GM12878 (cell line): ENCODE results near the gene TMC7. TPM values are rescaled to one million over a fixed set of nuclear protein-coding genes. Genes with fewer than 3 reads are reported as not detected.

Source experiments
- ATAC-seq: fragments of 200-7000 bp; cut with Tn5 transposase; 3 replicates; pipeline ENCODE4 v1.9.1; 2020; ENCODE audit warnings: mild to moderate bottlenecking, moderate library complexity
- BruUV-seq: library from RNA; stranded (reverse); fragments of 400-500 nt; replicated peaks from 2 replicates; lab custom pipeline; 2021; lab: Mats Ljungman, UMichigan
- CTCF ChIA-PET: fragments of 300-600 bp; sonication (Branson Sonifier 250); formaldehyde crosslinking; extraction: SDS; loops from one replicate; lab custom pipeline; 2021; ENCODE audit warnings: inconsistent platforms; lab: Yijun Ruan, JAX
- POLR2A ChIA-PET: fragments of 350-600 bp; formaldehyde crosslinking; extraction: SDS; loops from one replicate; lab custom pipeline; 2021; ENCODE audit warnings: inconsistent platforms; lab: Charles Lee
- RAD21 ChIA-PET: fragments of 300-600 bp; sonication (Branson Sonifier 250); formaldehyde crosslinking; loops from one replicate; lab custom pipeline; 2023; ENCODE audit warnings: antibody characterized with exemption; ENCODE audit not compliant: unreplicated experiment; lab: Charles Lee
- SMC1A ChIA-PET: fragments of 300-600 bp; sonication (Branson Sonifier 250); formaldehyde crosslinking; loops from one replicate; lab custom pipeline; 2023; ENCODE audit not compliant: unreplicated experiment, uncharacterized antibody; lab: Charles Lee
- DNase-seq: peaks from one replicate; pipeline ENCODE4 v3.0.0-alpha.2; 2011; ENCODE audit warnings: low read depth, low spot score
- FAIRE-seq: peaks from 3 replicates; lab custom pipeline; 2011; peaks lifted over from hg19 to GRCh38; lab: Jason Lieb, UNC
- H2AFZ ChIP-seq: 2 replicates; pipeline ENCODE4 v1.6.0; 2011; ENCODE audit warnings: low read depth, low read length, control low read depth; ENCODE audit not compliant: control insufficient read depth
- H3K27ac ChIP-seq: 2 replicates; pipeline ENCODE4 v1.5.1; 2011; ENCODE audit warnings: control low read depth; ENCODE audit not compliant: control insufficient read depth, insufficient read depth
- H3K27me3 ChIP-seq, 2 experiments: replicated peaks in 1 of 2; 2 replicates each; pipeline versions ENCODE4 v1.6.0 to v1.6.1; 2011; ENCODE audit warnings: low read length in 1 of 2; ENCODE audit not compliant: control insufficient read depth in 2 of 2, insufficient read depth in 2 of 2
- H3K36me3 ChIP-seq, 2 experiments: 2 replicates each; pipeline ENCODE4 v1.5.1; 2011; ENCODE audit warnings: low read length in 1 of 2; ENCODE audit not compliant: control insufficient read depth in 2 of 2, insufficient read depth in 2 of 2
- H3K4me1 ChIP-seq: 2 replicates; pipeline ENCODE4 v1.6.1; 2011; ENCODE audit warnings: mild to moderate bottlenecking, low read length, moderate library complexity, mixed read lengths; ENCODE audit not compliant: control insufficient read depth, insufficient read depth
- H3K4me2 ChIP-seq: 2 replicates; pipeline ENCODE4 v1.6.0; 2011; ENCODE audit warnings: control low read depth; ENCODE audit not compliant: control insufficient read depth, insufficient read depth
- H3K4me3 ChIP-seq: fragments of 200-600 bp; sonication (generic); 2 replicates; pipeline ENCODE4 v1.5.1; 2016
- H3K79me2 ChIP-seq: 2 replicates; pipeline ENCODE4 v1.6.0; 2011; ENCODE audit warnings: low read length; ENCODE audit not compliant: control insufficient read depth, insufficient read depth
- H3K9ac ChIP-seq: 2 replicates; pipeline ENCODE4 v1.8.0; 2011; ENCODE audit warnings: low read length, control low read depth, mixed read lengths; ENCODE audit not compliant: control insufficient read depth, insufficient read depth
- H3K9me3 ChIP-seq: replicated peaks from 3 replicates; pipeline ENCODE4 v1.5.1; 2011; ENCODE audit warnings: mild to moderate bottlenecking, low read length; ENCODE audit not compliant: control insufficient read depth, insufficient read depth
- H4K20me1 ChIP-seq: 2 replicates; pipeline ENCODE4 v1.6.0; 2011; ENCODE audit not compliant: control insufficient read depth, insufficient read depth
- RUNX3 ChIP-seq: IDR thresholded peaks from 2 replicates; pipeline ENCODE4 v1.6.1; 2012; ENCODE audit warnings: low read length, inconsistent platforms
- TAF1 ChIP-seq: IDR thresholded peaks from 2 replicates; pipeline ENCODE4 v1.6.1; 2011; ENCODE audit warnings: mild to moderate bottlenecking, low read depth, low read length, borderline replicate concordance
- ZNF217 ChIP-seq: fragments of 450-650 bp; IDR thresholded peaks from 2 replicates; pipeline ENCODE4 v1.6.1; 2017; ENCODE audit warnings: antibody characterized with exemption, mild to moderate bottlenecking
- WGBS: methylation state at CpG from one replicate; pipeline ENCODE4 v1.1.6; 2016; ENCODE audit warnings: low lambda C conversion rate; ENCODE audit not compliant: insufficient replicate concordance, insufficient coverage; ENCODE audit errors: missing lambda C conversion rate; 5-methylcytosine and 5-hydroxymethylcytosine counted together
- in situ Hi-C: fragments of 300-500 bp; cut with MboI; formaldehyde crosslinking; loops from 9 replicates; pipeline ENCODE4 v1.14.3; 2018; ENCODE audit warnings: mixed read lengths
- intact Hi-C: fragments of 100-400 bp; cut with micrococcal nuclease; formaldehyde crosslinking; loops from one replicate; pipeline ENCODE4 v1.14.2; 2022; ENCODE audit not compliant: unreplicated experiment
- polyA plus RNA-seq, 11 experiments: library from polyadenylated mRNA; depleted of rRNA in 4 of 11; unstranded in 6 of 11; stranded (reverse) in 5 of 11; fragments of >200 nt; fragmentation: Nextera tagmentation in 4 of 11; fragmentation: Illumina TruSeq in 1 of 11; extraction: Ambion mirVana in 4 of 11; extraction: Trizol in 1 of 11; gene quantifications; 1 replicate in 1 of 11; 2 replicates in 10 of 11; pipeline versions ENCODE4 v1.2.1 to v1.2.3, GENCODE V29; 2011 to 2016; ENCODE audit warnings: inconsistent platforms in 2 of 11, missing spikeins in 2 of 11, low read depth in 1 of 11
- total RNA-seq, 4 experiments: library from RNA; depleted of rRNA in 3 of 4; stranded (reverse); fragments of >200 nt in 3 of 4; fragmentation: Illumina TruSeq in 1 of 4; extraction: Trizol in 1 of 4; gene quantifications; 2 replicates each; pipeline versions ENCODE4 v1.2.1 to v1.2.3, GENCODE V29; 2013 to 2021
- TF ChIP-seq, protein P1 (sequence below): fragments of 450-650 bp; IDR thresholded peaks from 2 replicates; pipeline ENCODE4 v1.6.1; 2016; ENCODE audit warnings: mild to moderate bottlenecking
- TF ChIP-seq, protein P2 (sequence below): fragments of 450-650 bp; conservative IDR thresholded peaks from 2 replicates; pipeline ENCODE4 v1.6.1; 2017; ENCODE audit warnings: mild to moderate bottlenecking, moderate library complexity

Gene TMC7
- total and polyA plus RNA-seq, 10 of the 15 experiments (the other 5 are each of a cell fraction or from before 2014, with no cell fraction given), result 0.15 TPM; not detected in 9

DNA sequence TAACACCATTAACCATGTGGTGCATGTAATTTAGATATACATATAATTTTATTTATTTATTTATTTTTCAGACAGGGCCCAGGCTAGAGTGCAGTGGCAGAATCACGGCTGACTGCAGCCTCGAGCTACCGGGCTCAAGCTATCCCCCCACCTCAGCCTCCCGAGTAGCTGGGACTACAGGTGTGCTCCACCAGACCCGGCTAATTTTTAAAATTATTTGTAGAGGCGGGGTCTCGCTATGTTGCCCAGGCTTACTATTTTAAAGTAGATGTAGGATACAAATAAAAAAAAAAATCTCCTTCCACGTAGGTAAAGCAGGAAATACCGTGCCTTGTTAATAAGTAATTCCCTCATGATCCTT lies 83.2 kb downstream of the TMC7 start:
- Histone ChIP-seq H3K9ac (no peak overlapping the region), H3K27me3 (no peaks in the 10 kb centered on the region), H3K4me2 (peak overlapping the region; percentile 45; the same call in 1 of the 2 replicates), H3K4me1 (no peaks in the 10 kb centered on the region; the same call in 1 of the 2 replicates), H3K27ac (0 out of 2 replicates have a peak overlapping the region, but pooled peaks have one; percentile 7), H2AFZ (peak overlapping the region; percentile 74), H3K79me2 (no peaks in the 10 kb centered on the region; the same call in 1 of the 2 replicates), H3K4me3 (peak overlapping the region; percentile 95; the same call in 1 of the 2 replicates), H4K20me1 (no peaks in the 10 kb centered on the region), H3K36me3 (no peaks in the 10 kb centered on the region), H3K9me3 (no peaks in the 10 kb centered on the region)
- BruUV-seq, result TSS peak; percentile 66
- ChIA-PET SMC1A (no interaction called here), CTCF (interaction anchor here (1.0 to 1.3 kb wide), 3 partner anchors 9 to 113 kb away, joined by 4 to 5 read pairs (median 4); no protein-coding TSS in a partner anchor), POLR2A (interaction anchor here (0.6 to 1.9 kb wide), 6 partner anchors 9 to 266 kb away, joined by 3 to 9 read pairs (median 3); no protein-coding TSS in a partner anchor), RAD21 (interaction anchor here (1.0 kb wide), 1 partner anchor 266 kb away, joined by 6 read pairs; the partner anchor contains the start of gene ARL6IP1)
- ATAC-seq (no peak), DNase-seq (no peak), FAIRE-seq (no peak)
- in situ Hi-C loops (no loop called here), intact Hi-C loops (loop anchor here (5.0 kb wide), 2 partner anchors 275 to 455 kb away; partner anchors contain the start of genes CCP110, GDE1 and RPS15A)
- 53% methylated on average over 9 of the region's 9 CpGs for WGBS
- TF ChIP-seq ZNF217 (0 out of 2 replicates have a peak, but pooled peaks have one; percentile 15), RUNX3 (no peak), TAF1 (no peak)
- TF ChIP-seq, protein P1, sequence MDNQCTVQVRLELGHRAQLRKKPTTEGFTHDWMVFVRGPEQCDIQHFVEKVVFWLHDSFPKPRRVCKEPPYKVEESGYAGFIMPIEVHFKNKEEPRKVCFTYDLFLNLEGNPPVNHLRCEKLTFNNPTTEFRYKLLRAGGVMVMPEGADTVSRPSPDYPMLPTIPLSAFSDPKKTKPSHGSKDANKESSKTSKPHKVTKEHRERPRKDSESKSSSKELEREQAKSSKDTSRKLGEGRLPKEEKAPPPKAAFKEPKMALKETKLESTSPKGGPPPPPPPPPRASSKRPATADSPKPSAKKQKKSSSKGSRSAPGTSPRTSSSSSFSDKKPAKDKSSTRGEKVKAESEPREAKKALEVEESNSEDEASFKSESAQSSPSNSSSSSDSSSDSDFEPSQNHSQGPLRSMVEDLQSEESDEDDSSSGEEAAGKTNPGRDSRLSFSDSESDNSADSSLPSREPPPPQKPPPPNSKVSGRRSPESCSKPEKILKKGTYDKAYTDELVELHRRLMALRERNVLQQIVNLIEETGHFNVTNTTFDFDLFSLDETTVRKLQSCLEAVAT, result peak; percentile 99
- TF ChIP-seq, protein P2, sequence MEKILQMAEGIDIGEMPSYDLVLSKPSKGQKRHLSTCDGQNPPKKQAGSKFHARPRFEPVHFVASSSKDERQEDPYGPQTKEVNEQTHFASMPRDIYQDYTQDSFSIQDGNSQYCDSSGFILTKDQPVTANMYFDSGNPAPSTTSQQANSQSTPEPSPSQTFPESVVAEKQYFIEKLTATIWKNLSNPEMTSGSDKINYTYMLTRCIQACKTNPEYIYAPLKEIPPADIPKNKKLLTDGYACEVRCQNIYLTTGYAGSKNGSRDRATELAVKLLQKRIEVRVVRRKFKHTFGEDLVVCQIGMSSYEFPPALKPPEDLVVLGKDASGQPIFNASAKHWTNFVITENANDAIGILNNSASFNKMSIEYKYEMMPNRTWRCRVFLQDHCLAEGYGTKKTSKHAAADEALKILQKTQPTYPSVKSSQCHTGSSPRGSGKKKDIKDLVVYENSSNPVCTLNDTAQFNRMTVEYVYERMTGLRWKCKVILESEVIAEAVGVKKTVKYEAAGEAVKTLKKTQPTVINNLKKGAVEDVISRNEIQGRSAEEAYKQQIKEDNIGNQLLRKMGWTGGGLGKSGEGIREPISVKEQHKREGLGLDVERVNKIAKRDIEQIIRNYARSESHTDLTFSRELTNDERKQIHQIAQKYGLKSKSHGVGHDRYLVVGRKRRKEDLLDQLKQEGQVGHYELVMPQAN, result peak; percentile 53
